DMS153 treated with DMSO at 0.1 percent for 48 hours (cell line): Measurements from ENCODE around the gene IRF8.
"Not testable (repeated sequence)": the region's sequence is repeated elsewhere in the genome, so short reads cannot be mapped to it uniquely, and the experiment has no call there.

Source experiments
- DNase-seq: peaks from one replicate; lab custom pipeline; 2025; ENCODE audit not compliant: unreplicated experiment; lab: John Stamatoyannopoulos, UW

The IRF8 gene

GRCh38 chr16:85931596-85932402, 32.8 kb downstream of the IRF8 start:
- no peak for DNase-seq

GRCh38 chr16:85934210-85934609, 35.2 kb downstream of the IRF8 start:
- DNase-seq = no peak

GRCh38 chr16:85935391-85935973, 36.5 kb downstream of the IRF8 start:
- no peak for DNase-seq

- no peak for DNase-seq
Measured at GRCh38 chr16:85935974-85936760, 37.2 kb downstream of the IRF8 start.

- no peak for DNase-seq
Measured at GRCh38 chr16:85936816-85937215, 37.9 kb downstream of the IRF8 start.

- DNase-seq = no peak
Measured at GRCh38 chr16:85940214-85940613, 41.3 kb downstream of the IRF8 start.

GRCh38 chr16:85941863-85942644, 43.1 kb downstream of the IRF8 start:
- DNase-seq = no peak

- DNase-seq = not testable (repeated sequence)
Measured at GRCh38 chr16:85942659-85943058, 43.7 kb downstream of the IRF8 start.

GRCh38 chr16:85943711-85944110, 44.7 kb downstream of the IRF8 start:
- no peak for DNase-seq

- DNase-seq = no peak
Measured at GRCh38 chr16:85944572-85945423, 45.8 kb downstream of the IRF8 start.

- DNase-seq = no peak
Measured at GRCh38 chr16:85945424-85945751, 46.4 kb downstream of the IRF8 start.

GRCh38 chr16:85946541-85947124, 47.7 kb downstream of the IRF8 start:
- DNase-seq = no peak

- no peak for DNase-seq
Measured at GRCh38 chr16:85947230-85948137, 48.5 kb downstream of the IRF8 start.

GRCh38 chr16:85948138-85948509, 49.2 kb downstream of the IRF8 start:
- DNase-seq = no peak

GRCh38 chr16:85948616-85949265, 49.8 kb downstream of the IRF8 start:
- no peak for DNase-seq

GRCh38 chr16:85950136-85950918, 51.4 kb downstream of the IRF8 start:
- no peak for DNase-seq

GRCh38 chr16:85952197-85952596, 53.2 kb downstream of the IRF8 start:
- no peak for DNase-seq

GRCh38 chr16:85952811-85953210, 53.8 kb downstream of the IRF8 start:
- no peak for DNase-seq
